Right renal pelvis (tissue), 4 donors: ENCODE data around the gene MOB3A. TPM values are rescaled to one million over a fixed set of nuclear protein-coding genes. Genes with fewer than 3 reads are reported as not detected.
"Not testable (repeated sequence)": the region's sequence is repeated elsewhere in the genome, so short reads cannot be mapped to it uniquely, and the experiment has no call there.

Source experiments
- DNase-seq, 4 donors: peaks; one replicate each; pipeline ENCODE4 v3.0.0-alpha.2; 2013; ENCODE audit warnings: low read depth in 4 of 4, low spot score in 3 of 4, missing footprints in 1 of 4
- polyA plus RNA-seq, 4 donors: library from polyadenylated mRNA; unstranded; fragments of 120-200 nt; gene quantifications; one replicate each; pipeline ENCODE4 v1.2.1, GENCODE V29; 2013; ENCODE audit not compliant: insufficient read length in 4 of 4

Gene MOB3A
- polyA plus RNA-seq, 4 donors, result 23.4 to 26.8 (median 25.1) TPM

- DNase-seq, result no peak
Measured at GRCh38 chr19:2109046-2109864, 13.1 kb upstream of the MOB3A start.

- no peak for DNase-seq
Measured at GRCh38 chr19:2108251-2109016, 12.3 kb upstream of the MOB3A start.

- DNase-seq, result no peak
Measured at GRCh38 chr19:2103045-2103707, 7.0 kb upstream of the MOB3A start.

- no peak for DNase-seq
Measured at GRCh38 chr19:2101417-2102335, 5.5 kb upstream of the MOB3A start.

GRCh38 chr19:2100719-2101061, 4.6 kb upstream of the MOB3A start:
- DNase-seq, result no peak

- no peak for DNase-seq
Measured at GRCh38 chr19:2099937-2100718, 4.0 kb upstream of the MOB3A start.

- no peak for DNase-seq
Measured at GRCh38 chr19:2099054-2099501, 3.0 kb upstream of the MOB3A start.

- no peak for DNase-seq
Measured at GRCh38 chr19:2097886-2098327, 1.8 kb upstream of the MOB3A start.

- no peak for DNase-seq
Measured at GRCh38 chr19:2097203-2097885, 1.2 kb upstream of the MOB3A start.

- peak; percentile 92 to 98 (median 94) for DNase-seq
Measured at GRCh38 chr19:2096480-2097202, 515 bp upstream of the MOB3A start, which contains the start of gene IZUMO4. TSS of gene IZUMO4 (plus strand) at chr19:2096915. CDS start at chr19:2096946, 31 bp downstream.

GRCh38 chr19:2091926-2092525, 4.1 kb downstream of the MOB3A start:
- not testable (repeated sequence) for DNase-seq

- no peak for DNase-seq
Measured at GRCh38 chr19:2089727-2090053, 6.4 kb downstream of the MOB3A start.

- no peak for DNase-seq
Measured at GRCh38 chr19:2089001-2089711, 7.0 kb downstream of the MOB3A start.

GRCh38 chr19:2087621-2088100, 8.5 kb downstream of the MOB3A start:
- DNase-seq, result no peak

- not testable (repeated sequence) for DNase-seq
Measured at GRCh38 chr19:2086695-2087620, 9.2 kb downstream of the MOB3A start.
